Measurements from ENCODE around the gene GALNT18.
A peak's percentile ranks its signal among the peaks of the same experiment; 100 is the strongest.

Gene GALNT18

DNA sequence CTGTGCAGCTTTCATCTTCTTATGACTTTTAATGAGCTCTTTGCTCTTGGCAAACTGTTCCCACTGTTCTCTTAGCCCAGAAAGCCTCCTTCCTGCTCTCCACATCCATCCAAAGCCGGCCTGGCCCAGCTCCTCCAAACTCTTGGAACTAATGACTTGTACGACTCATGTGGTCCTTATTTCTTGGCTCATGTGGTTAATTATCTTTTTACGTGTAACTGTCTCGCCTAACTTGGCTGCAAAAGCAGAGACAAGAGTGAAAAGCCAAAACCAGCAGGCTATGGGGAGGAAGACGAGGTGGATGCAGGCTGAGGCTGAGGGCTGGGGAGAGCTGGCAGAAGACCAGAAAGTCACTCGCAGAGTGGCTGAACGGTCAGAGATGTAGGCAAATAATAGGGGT is 274.2 kb downstream of the GALNT18 start:
- peaks cover 16% of the 10 kb centered on the region for H3K27me3 Mint-ChIP-seq
- H3K9me3 Mint-ChIP-seq: no peaks in the 10 kb centered on the region
- no peak overlapping the region for H3K27ac Mint-ChIP-seq
- no peak for DNase-seq
- no peak for ATAC-seq
- no peak overlapping the region for H3K4me3 Mint-ChIP-seq
- H3K4me1 Mint-ChIP-seq: peaks cover 5% of the 10 kb centered on the region

DNA sequence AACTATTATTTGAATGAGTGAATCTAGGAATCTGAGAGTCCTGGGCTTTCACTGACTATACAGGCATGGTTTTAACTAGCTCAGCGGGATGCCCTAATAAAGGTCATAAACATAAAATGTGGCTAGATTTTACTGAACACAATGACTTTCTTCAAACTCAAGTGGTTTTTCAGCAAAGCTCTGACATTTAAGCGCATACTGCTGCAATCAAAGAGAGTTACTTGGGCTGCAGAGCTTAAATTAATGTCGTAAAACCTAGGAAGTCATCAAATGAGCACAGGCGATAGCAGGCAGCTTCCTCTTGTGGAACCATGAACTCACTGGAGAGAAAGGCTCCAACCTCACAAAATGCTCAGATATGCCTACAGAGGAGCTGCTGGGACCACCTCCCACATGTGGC is 275.5 kb downstream of the GALNT18 start:
- peaks cover 16% of the 10 kb centered on the region for H3K27me3 Mint-ChIP-seq
- H3K27ac Mint-ChIP-seq: no peak overlapping the region
- no peak for ATAC-seq
- H3K9me3 Mint-ChIP-seq: no peaks in the 10 kb centered on the region
- DNase-seq: no peak
- peaks cover 5% of the 10 kb centered on the region for H3K4me1 Mint-ChIP-seq
- H3K4me3 Mint-ChIP-seq: no peak overlapping the region

DNA sequence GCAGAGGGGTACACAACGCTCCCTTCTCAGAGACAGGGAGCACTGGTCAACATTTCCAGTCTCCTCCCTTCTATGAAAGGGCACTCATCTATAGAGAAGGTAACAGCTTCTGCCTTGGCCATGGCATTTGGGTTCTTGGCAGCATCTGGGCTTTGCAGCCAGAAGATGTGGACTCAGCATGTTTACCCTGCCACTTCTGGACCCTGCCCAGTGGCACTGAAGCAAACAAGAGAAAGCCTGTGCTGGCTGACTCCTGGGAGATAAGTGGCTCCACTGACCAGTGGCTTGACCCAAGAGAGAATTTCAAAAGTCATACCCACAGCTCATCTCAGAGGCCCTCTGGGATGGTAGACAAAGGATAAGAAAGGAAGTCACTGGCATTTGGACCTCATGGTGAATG is 276.7 kb downstream of the GALNT18 start:
- peaks cover 5% of the 10 kb centered on the region for H3K4me1 Mint-ChIP-seq
- no peak overlapping the region for H3K27ac Mint-ChIP-seq
- ATAC-seq (no peak), DNase-seq (no peak)
- H3K9me3 Mint-ChIP-seq: no peaks in the 10 kb centered on the region
- no peak overlapping the region for H3K4me3 Mint-ChIP-seq
- H3K27me3 Mint-ChIP-seq: peaks cover 16% of the 10 kb centered on the region

DNA sequence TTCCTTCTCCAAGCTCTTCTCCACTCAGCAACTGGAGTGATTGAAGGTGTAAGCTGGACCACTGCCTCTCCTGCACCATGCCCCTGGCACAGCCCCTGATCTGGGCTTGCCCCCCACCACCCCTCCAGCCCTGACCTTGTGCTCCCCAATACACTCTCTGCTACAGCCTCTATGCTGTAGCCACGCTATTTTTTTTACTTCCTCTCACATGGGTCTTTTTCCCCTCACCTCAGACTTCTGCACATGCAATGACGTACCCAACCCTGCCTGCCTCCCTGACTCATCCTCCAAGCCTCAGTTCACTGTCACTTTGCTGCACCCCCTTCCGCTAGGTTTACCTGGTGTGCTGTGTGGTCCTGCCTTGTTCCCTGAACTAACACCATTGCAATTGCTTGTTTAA is 277.8 kb downstream of the GALNT18 start:
- no peak overlapping the region for H3K27ac Mint-ChIP-seq
- peaks cover 16% of the 10 kb centered on the region for H3K27me3 Mint-ChIP-seq
- no peak overlapping the region for H3K4me3 Mint-ChIP-seq
- no peaks in the 10 kb centered on the region for H3K9me3 Mint-ChIP-seq
- peaks cover 5% of the 10 kb centered on the region for H3K4me1 Mint-ChIP-seq
- DNase-seq: no peak
- peak; percentile 44 for ATAC-seq

DNA sequence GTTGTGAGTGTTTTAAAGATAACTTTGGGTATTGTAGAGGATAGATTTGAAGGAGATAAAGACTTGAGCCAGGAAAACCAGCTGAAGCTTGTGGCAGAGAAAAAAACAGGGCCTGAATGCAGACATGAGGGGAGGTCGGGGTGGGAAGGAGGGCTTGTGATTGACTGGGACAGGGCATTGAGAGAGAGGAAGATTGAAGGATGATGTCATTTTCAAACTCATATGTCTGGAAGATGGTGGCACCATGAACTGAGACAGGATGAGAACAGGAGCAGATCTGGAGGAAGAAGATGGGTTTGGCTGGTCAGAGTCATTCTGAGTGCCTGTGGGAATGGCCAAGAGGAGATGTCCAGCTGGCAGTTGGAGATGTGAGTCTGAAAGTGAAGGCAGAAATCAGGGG is 283.5 kb downstream of the GALNT18 start:
- no peaks in the 10 kb centered on the region for H3K4me1 Mint-ChIP-seq
- no peak for ATAC-seq
- H3K4me3 Mint-ChIP-seq: no peak overlapping the region
- H3K27me3 Mint-ChIP-seq: peaks cover 7% of the 10 kb centered on the region
- H3K9me3 Mint-ChIP-seq: no peaks in the 10 kb centered on the region
- DNase-seq: no peak
- no peak overlapping the region for H3K27ac Mint-ChIP-seq

DNA sequence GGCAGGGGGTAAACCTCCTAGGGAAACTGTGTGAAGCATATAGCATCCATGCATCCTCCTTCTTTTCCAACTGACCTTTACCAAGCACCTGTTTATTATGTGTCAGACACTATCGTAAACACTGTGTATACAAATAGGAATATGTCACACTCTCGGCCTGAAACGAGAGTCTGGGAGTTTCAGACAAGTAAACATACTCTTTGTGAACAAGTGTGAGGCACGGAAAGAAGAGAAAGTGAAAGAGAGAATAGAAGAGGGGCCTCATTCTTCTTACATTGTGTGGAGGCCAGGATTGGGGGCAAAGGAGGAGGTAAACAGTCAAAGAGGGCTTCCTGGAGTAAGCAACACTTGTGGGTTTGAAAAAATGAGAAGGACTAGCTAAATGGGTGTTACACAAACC is 285.1 kb downstream of the GALNT18 start:
- no peaks in the 10 kb centered on the region for H3K9me3 Mint-ChIP-seq

DNA sequence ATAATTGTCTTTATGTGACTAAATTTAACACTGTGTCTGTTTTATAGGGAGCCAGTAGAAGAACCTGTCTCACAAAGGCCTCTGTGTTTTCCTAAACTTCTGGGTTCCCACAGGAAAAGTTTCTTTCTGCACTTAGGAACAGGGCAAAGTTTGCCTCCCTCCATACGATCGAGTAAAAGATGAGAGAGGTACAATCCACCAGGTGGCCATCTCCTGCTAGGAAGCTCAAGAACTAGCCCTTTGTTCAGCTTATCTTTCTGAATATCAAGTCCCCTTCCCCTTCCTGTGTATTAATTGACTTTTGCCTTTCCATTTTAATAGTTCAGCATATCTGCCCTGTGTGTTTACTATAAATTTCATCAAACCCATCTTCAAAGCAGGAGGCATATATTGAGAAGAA is 286.8 kb downstream of the GALNT18 start:
- Mint-ChIP-seq H3K27ac (no peak overlapping the region), H3K27me3 (peaks cover 7% of the 10 kb centered on the region), H3K4me3 (no peak overlapping the region), H3K9me3 (no peaks in the 10 kb centered on the region), H3K4me1 (no peaks in the 10 kb centered on the region)
- DNase-seq: no peak
- no peak for ATAC-seq

More for the DNA sequence above, 285.1 kb downstream of the GALNT18 start:
- Mint-ChIP-seq H3K27me3 (peaks cover 7% of the 10 kb centered on the region), H3K4me3 (no peak overlapping the region), H3K4me1 (no peaks in the 10 kb centered on the region), H3K27ac (peak overlapping the region; percentile 23 to 85)
- DNase-seq (no peak), ATAC-seq (no peak)

DNA sequence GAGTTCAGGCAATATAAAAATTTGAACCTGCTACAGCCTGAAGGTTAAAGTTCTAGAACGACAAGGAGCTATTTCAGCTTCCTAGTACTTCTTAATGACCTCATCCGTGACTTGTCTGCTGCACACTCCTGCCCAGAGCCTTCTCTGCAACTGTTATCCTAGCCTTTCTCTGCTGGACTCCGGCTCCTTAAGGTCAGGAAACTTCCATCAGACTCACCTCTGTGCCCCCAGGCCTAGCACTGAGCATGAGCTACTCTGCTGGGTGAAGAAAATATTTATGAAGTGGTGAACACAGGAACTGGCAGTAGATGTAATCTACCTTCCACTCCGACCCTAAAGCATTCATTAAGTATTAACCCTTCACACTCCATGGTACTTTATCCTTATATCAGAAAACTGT is 287.2 kb downstream of the GALNT18 start:
- Mint-ChIP-seq H3K4me1 (no peaks in the 10 kb centered on the region), H3K27ac (no peak overlapping the region), H3K27me3 (peaks cover 7% of the 10 kb centered on the region), H3K9me3 (no peaks in the 10 kb centered on the region), H3K4me3 (no peak overlapping the region)
- no peak for DNase-seq
- no peak for ATAC-seq

DNA sequence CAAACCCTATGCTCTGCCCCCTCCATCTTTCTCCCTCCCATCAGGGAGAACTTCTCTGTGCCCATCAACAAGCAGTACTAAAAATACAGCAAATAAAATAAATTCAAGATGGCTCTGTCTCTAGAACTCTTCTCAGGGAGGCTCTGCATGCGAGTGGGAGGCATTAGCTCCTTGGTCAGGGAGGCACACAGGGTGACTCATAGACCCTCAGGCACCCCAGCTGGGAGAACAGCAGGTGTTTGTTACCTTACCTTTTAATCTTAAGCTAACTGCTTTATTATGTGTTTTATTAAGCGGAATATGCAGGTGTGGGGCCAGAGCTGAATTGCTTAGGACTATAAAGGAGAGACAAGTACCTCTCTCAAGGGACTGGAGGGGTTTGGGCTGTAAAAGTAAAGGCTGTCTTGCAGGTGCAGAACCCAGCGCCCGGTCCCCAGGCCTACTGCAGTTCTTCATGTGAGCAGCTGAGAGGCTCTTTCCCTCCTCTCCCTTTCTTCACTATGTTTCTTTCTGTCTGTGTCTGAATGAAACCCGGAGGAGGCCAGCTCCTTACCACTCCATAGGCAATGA is 289.6 kb downstream of the GALNT18 start:
- no peak overlapping the region for H3K4me3 Mint-ChIP-seq
- H3K27ac Mint-ChIP-seq: no peak overlapping the region
- peaks cover under 1% of the 10 kb centered on the region for H3K27me3 Mint-ChIP-seq
- H3K9me3 Mint-ChIP-seq: no peaks in the 10 kb centered on the region
- no peak for ATAC-seq
- H3K4me1 Mint-ChIP-seq: no peaks in the 10 kb centered on the region
- no peak for DNase-seq

DNA sequence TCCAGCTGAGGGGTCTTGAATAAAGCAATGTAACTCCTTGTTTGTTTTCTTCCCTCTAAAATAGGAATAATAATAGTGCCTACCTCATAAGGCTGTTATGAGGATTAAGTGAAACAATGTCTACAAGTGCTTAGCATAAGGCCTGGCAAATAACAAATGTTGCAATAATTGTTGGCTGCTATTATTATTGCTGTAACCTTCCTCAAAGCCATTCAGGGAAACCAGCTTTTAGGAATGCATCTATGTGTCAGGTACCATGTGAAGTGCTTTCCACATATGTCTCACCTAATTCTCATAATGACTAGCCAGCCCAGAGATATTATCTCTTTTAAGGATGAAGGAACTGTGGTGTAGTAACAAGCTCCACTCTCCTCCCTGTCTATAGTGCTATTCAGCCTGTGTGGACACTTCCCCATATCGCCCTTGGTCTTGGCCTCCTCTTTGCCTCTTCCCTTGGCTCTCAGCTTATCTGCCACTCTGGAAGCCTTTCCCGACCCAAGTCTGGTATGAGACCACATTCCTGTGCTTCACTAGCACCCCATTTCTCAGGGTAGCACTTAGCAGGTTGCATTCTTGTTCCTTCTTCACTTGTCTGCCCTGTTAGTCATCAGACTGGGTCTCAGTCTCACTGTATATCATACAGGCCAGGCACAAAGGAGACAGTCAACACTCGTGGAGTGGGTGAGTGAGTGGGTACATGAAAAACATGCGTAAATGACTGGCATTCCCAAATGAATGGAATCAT is 292.6 kb downstream of the GALNT18 start:
- Mint-ChIP-seq H3K4me3 (no peak overlapping the region), H3K4me1 (no peaks in the 10 kb centered on the region), H3K27ac (no peak overlapping the region), H3K9me3 (no peaks in the 10 kb centered on the region), H3K27me3 (no peaks in the 10 kb centered on the region)
- DNase-seq: no peak
- no peak for ATAC-seq

DNA sequence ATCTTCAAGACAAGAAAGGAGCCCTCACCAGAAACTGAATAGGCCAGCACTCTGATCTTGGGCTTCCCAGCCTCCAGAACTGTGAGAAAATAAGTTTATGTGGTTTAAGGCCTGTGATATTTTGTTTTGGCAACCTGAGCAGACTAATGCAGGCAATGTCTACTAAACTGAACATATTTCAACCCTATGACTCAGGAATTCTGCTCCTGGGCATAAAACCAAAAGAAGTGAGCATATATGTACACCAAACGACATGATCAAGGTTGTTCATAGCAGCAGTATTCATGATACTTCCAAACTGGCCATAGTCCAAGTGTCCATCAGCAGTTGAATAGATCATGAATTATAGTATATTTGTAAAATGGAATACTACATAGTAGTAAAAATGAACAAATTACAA is 297.7 kb downstream of the GALNT18 start:
- DNase-seq (no peak), ATAC-seq (no peak)
- no peaks in the 10 kb centered on the region for H3K27me3 Mint-ChIP-seq
- no peak overlapping the region for H3K27ac Mint-ChIP-seq
- no peak overlapping the region for H3K4me3 Mint-ChIP-seq
- H3K9me3 Mint-ChIP-seq: peaks cover 5 to 15% of the 10 kb centered on the region in 2 donors
- H3K4me1 Mint-ChIP-seq: no peaks in the 10 kb centered on the region

DNA sequence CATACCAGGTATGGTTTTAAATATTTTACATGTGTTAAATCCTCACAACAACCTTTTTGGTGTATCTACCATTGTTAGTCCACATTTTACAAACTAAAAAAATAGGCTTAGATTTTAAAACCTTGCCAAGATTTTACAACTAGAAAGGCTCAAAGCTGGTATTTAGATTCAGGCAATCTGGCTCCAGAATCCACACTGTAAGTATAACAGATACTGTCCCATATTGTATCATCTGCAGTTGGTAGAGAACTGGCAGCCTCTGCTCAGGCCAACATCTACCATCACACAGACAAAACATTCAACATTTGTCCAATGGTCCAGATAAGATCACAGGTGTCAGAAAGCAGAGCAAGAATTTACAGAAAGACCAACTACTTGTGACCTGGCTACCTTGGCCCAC is 299.7 kb downstream of the GALNT18 start:
- Mint-ChIP-seq H3K9me3 (peaks cover 5 to 15% of the 10 kb centered on the region in 2 donors), H3K4me1 (no peaks in the 10 kb centered on the region), H3K27me3 (no peaks in the 10 kb centered on the region), H3K4me3 (no peak overlapping the region), H3K27ac (no peak overlapping the region)
- no peak for ATAC-seq
- DNase-seq: no peak

DNA sequence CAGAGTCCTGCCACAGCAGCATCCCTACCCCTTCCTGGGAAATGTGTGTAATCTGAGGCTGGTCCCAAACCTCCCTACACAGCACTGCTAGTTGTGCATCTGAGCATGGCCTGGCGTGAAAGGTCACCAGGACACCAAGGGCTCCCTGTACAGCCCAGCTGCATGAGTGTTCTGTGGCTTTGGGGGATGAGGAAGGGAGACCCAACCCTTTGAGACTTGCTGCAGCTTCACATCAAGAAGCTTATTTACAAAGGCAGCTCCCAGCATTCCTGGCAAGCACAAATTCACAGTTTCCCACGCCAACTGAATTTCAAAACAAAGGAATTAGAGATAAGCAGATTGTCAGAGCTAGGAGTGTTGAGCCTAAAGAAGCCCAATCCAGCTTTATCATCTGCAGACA is 301.0 kb downstream of the GALNT18 start:
- no peak overlapping the region for H3K4me3 Mint-ChIP-seq
- no peak for DNase-seq
- peaks cover 5 to 15% of the 10 kb centered on the region in 2 donors for H3K9me3 Mint-ChIP-seq
- no peak overlapping the region for H3K27ac Mint-ChIP-seq
- ATAC-seq: no peak
- H3K4me1 Mint-ChIP-seq: no peaks in the 10 kb centered on the region
- no peaks in the 10 kb centered on the region for H3K27me3 Mint-ChIP-seq

DNA sequence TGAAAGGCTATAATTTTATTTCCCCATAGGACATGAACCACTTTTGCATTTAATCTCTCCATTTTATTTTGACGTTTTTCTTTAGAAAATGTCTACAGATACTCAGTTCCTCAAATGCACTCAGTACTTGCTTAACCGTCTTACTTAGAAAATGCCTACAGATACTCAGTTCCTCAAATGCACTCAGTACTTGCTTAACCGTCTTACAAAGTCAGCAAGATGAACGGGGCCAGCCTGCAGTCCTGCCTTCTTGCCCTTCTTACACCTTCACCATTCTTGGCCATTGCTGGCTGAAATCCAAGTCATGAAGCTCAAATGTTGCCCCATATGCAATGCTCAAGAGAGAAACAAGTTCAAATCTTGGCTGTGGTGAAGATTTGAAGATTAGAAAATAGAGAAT is 302.8 kb downstream of the GALNT18 start:
- H3K4me1 Mint-ChIP-seq: no peaks in the 10 kb centered on the region
- no peak for DNase-seq
- ATAC-seq: no peak

DNA sequence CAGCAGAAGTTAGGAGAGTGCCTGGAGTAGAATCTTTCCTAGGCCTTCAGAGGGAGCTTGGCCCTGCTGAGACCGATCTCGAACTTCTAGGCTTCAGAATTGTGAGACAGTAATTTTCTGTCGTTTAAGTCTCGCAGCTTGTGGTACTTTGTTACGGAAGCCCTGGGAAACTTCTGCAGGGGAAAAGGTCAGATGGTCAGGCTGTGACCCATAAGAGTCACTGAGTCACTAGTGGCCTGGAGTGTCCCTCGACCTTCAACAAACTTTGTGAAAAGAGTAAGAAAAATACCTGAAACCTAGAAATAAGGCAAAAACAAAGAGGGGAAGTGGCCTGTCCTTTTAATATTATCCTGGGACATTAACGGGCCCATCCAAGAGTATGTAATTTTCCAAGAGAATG is 303.3 kb downstream of the GALNT18 start:
- Mint-ChIP-seq H3K9me3 (peaks cover 1 to 10% of the 10 kb centered on the region in 2 donors), H3K27ac (no peak overlapping the region), H3K4me1 (no peaks in the 10 kb centered on the region), H3K27me3 (no peaks in the 10 kb centered on the region), H3K4me3 (no peak overlapping the region)
- ATAC-seq (no peak), DNase-seq (no peak)

More for the DNA sequence above, 302.8 kb downstream of the GALNT18 start:
- Mint-ChIP-seq H3K27ac (no peak overlapping the region), H3K9me3 (peaks cover 5 to 15% of the 10 kb centered on the region in 2 donors), H3K4me3 (no peak overlapping the region), H3K27me3 (no peaks in the 10 kb centered on the region)

DNA sequence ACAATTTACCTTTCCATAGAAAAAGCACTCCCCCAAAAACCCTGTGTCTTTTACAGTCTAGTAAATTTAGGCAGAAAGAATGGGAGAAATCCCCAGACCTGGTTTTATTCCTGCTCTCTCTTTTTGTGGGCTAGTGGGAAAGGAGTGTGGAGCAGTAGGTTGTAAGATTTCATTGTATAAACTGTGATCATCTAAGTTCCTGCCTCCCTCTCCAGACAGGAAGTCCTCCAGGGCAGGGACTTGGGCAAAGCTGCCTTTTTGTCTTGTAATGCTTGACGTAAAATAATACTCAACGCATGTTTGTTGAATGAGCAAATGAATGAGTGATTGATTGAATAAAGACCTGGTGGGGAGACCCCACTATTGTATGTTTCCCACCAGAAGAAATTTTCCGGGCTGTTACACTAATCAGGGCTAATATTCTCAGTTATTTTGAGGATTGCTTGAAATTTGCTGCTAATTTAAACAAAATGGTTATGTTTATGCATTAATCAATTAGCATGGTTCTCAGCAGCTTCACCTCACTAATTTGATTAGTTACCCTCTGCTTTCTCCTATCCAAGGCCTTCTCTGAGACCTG is 305.1 kb downstream of the GALNT18 start:
- DNase-seq (no peak), ATAC-seq (no peak)
- no peaks in the 10 kb centered on the region for H3K9me3 Mint-ChIP-seq
- H3K27ac Mint-ChIP-seq: no peak overlapping the region
- no peaks in the 10 kb centered on the region for H3K4me1 Mint-ChIP-seq
- no peaks in the 10 kb centered on the region for H3K27me3 Mint-ChIP-seq
- no peak overlapping the region for H3K4me3 Mint-ChIP-seq
